OCI-LY1 (cell line): ENCODE data around the gene MATK.

ENCODE experiments used
- H2AFZ ChIP-seq: fragments of 200-600 bp; sonication (generic), shearing (Covaris generic); 2 replicates; pipeline ENCODE4 v1.6.0; 2014; ENCODE audit warnings: antibody characterized with exemption, mild to moderate bottlenecking, low read length
- H3F3A ChIP-seq: fragments of 200-600 bp; sonication (generic), shearing (Covaris generic); 2 replicates; pipeline ENCODE4 v1.6.0; 2014; ENCODE audit warnings: mild to moderate bottlenecking, antibody characterized with exemption, low read length, moderate library complexity; ENCODE audit not compliant: insufficient read depth
- H3K27ac ChIP-seq: fragments of 200-600 bp; sonication (generic); 2 replicates; pipeline ENCODE4 v1.5.1; 2014; ENCODE audit warnings: low read length, mixed run types, mild to moderate bottlenecking, low read depth; ENCODE audit not compliant: poor library complexity, severe bottlenecking
- H3K27me3 ChIP-seq: fragments of 200-600 bp; sonication (generic); 2 replicates; pipeline ENCODE4 v1.6.0; 2014; ENCODE audit warnings: antibody characterized with exemption, mild to moderate bottlenecking, low read length, moderate library complexity; ENCODE audit not compliant: insufficient read depth
- H3K36me3 ChIP-seq: fragments of 200-600 bp; sonication (generic); 2 replicates; pipeline ENCODE4 v1.6.1; 2014; ENCODE audit warnings: mild to moderate bottlenecking, antibody characterized with exemption, low read length, moderate library complexity, mixed read lengths; ENCODE audit not compliant: insufficient read depth
- H3K4me1 ChIP-seq: fragments of 200-600 bp; sonication (generic); 2 replicates; pipeline ENCODE4 v1.5.1; 2014; ENCODE audit warnings: mild to moderate bottlenecking, low read length, moderate library complexity; ENCODE audit not compliant: insufficient read depth, severe bottlenecking
- H3K4me2 ChIP-seq: fragments of 200-600 bp; sonication (generic), shearing (Covaris generic); 2 replicates; pipeline ENCODE4 v1.6.1; 2014; ENCODE audit warnings: low read length
- H3K4me3 ChIP-seq: fragments of 200-600 bp; sonication (generic); 2 replicates; pipeline ENCODE4 v1.5.1; 2014; ENCODE audit warnings: low read length, low read depth, mild to moderate bottlenecking, mixed read lengths; ENCODE audit not compliant: poor library complexity, severe bottlenecking
- H3K79me2 ChIP-seq: fragments of 200-600 bp; shearing (Covaris generic); 2 replicates; pipeline ENCODE4 v1.6.1; 2016; ENCODE audit warnings: mixed run types, low read length, mixed read lengths; ENCODE audit not compliant: insufficient read depth
- H3K9ac ChIP-seq: fragments of 200-600 bp; sonication (generic), shearing (Covaris generic); 2 replicates; pipeline ENCODE4 v1.6.1; 2014; ENCODE audit warnings: mild to moderate bottlenecking, low read length, mixed read lengths
- H3K9me2 ChIP-seq: fragments of 200-600 bp; sonication (generic), shearing (Covaris generic); 2 replicates; pipeline ENCODE4 v1.6.1; 2014; ENCODE audit warnings: low read depth, mild to moderate bottlenecking, low read length, mixed read lengths
- H3K9me3 ChIP-seq: fragments of 200-600 bp; shearing (Covaris generic); 2 replicates; pipeline ENCODE4 v1.6.1; 2014; ENCODE audit warnings: low read length, mixed read lengths
- H4K20me1 ChIP-seq: fragments of 200-600 bp; sonication (generic), shearing (Covaris generic); 2 replicates; pipeline ENCODE4 v1.6.0; 2016; ENCODE audit warnings: mild to moderate bottlenecking, low read length; ENCODE audit not compliant: insufficient read depth
- CTCF ChIP-seq: fragments of 200-600 bp; sonication (generic), shearing (Covaris generic); IDR thresholded peaks from 2 replicates; pipeline ENCODE4 v1.5.1; 2017; ENCODE audit warnings: mild to moderate bottlenecking, antibody characterized with exemption, low read length, moderate library complexity, mixed read lengths
- EZH2 ChIP-seq: fragments of 200-600 bp; sonication (generic), shearing (Covaris generic); IDR thresholded peaks from 2 replicates; pipeline ENCODE4 v1.8.0; 2017; ENCODE audit warnings: borderline replicate concordance, mixed run types, mild to moderate bottlenecking, antibody characterized with exemption, low read length, moderate library complexity, mixed read lengths

Gene MATK

GRCh38 chr19:3788996-3789778, 3.0 kb upstream of the MATK start:
- peaks cover 4% of the 10 kb centered on the region; the same call in 1 of the 2 replicates for H3K27me3 ChIP-seq
- H3K9me3 ChIP-seq = no peaks in the 10 kb centered on the region
- no peaks in the 10 kb centered on the region for H3K9me2 ChIP-seq
- H3K4me1 ChIP-seq = no peaks in the 10 kb centered on the region
- no peak overlapping the region for H2AFZ ChIP-seq
- no peaks in the 10 kb centered on the region for H3K36me3 ChIP-seq
- no peaks in the 10 kb centered on the region for H3K79me2 ChIP-seq
- TF ChIP-seq CTCF = no peak
- no peak for TF ChIP-seq EZH2
- no peak overlapping the region for H3K9ac ChIP-seq
- H4K20me1 ChIP-seq = no peaks in the 10 kb centered on the region
- H3F3A ChIP-seq = no peaks in the 10 kb centered on the region
- H3K27ac ChIP-seq = no peak overlapping the region
- H3K4me2 ChIP-seq = no peak overlapping the region
- no peak overlapping the region for H3K4me3 ChIP-seq

- no peak overlapping the region for H2AFZ ChIP-seq
- no peak overlapping the region for H3K4me3 ChIP-seq
- no peaks in the 10 kb centered on the region for H3F3A ChIP-seq
- TF ChIP-seq CTCF (no peak), EZH2 (no peak)
- no peak overlapping the region for H3K27ac ChIP-seq
- H3K4me2 ChIP-seq = no peak overlapping the region
- no peaks in the 10 kb centered on the region for H3K9me2 ChIP-seq
- H3K9me3 ChIP-seq = peaks cover 13% of the 10 kb centered on the region
- peaks cover 8% of the 10 kb centered on the region; the same call in 1 of the 2 replicates for H3K27me3 ChIP-seq
- H3K36me3 ChIP-seq = no peaks in the 10 kb centered on the region; the same call in 1 of the 2 replicates
- H4K20me1 ChIP-seq = no peaks in the 10 kb centered on the region
- H3K79me2 ChIP-seq = no peaks in the 10 kb centered on the region
- no peak overlapping the region for H3K9ac ChIP-seq
- H3K4me1 ChIP-seq = no peaks in the 10 kb centered on the region
Observed at GRCh38 chr19:3785451-3785937, 687 bp downstream of the MATK start.

GRCh38 chr19:3784607-3785450, 1.4 kb downstream of the MATK start:
- H2AFZ ChIP-seq = no peak overlapping the region
- no peaks in the 10 kb centered on the region for H3K4me1 ChIP-seq
- H3K27me3 ChIP-seq = peaks cover 8% of the 10 kb centered on the region; the same call in 1 of the 2 replicates
- no peaks in the 10 kb centered on the region for H3K9me2 ChIP-seq
- TF ChIP-seq CTCF (no peak), EZH2 (no peak)
- no peaks in the 10 kb centered on the region for H3F3A ChIP-seq
- H3K9ac ChIP-seq = no peak overlapping the region
- H4K20me1 ChIP-seq = no peaks in the 10 kb centered on the region
- H3K4me2 ChIP-seq = no peak overlapping the region
- no peaks in the 10 kb centered on the region; the same call in 1 of the 2 replicates for H3K36me3 ChIP-seq
- H3K79me2 ChIP-seq = no peaks in the 10 kb centered on the region
- H3K27ac ChIP-seq = no peak overlapping the region
- H3K9me3 ChIP-seq = peaks cover 13% of the 10 kb centered on the region
- no peak overlapping the region for H3K4me3 ChIP-seq
